Islet of Langerhans (tissue), 1 donor: ENCODE data around the gene PEX16.
A peak's percentile ranks its signal among the peaks of the same experiment; 100 is the strongest.
"Not testable (repeated sequence)": the region's sequence is repeated elsewhere in the genome, so short reads cannot be mapped to it uniquely, and the experiment has no call there.

Experiments used
- FAIRE-seq: peaks from one replicate; lab custom pipeline; 2011; peaks lifted over from hg19 to GRCh38; lab: Jason Lieb, UNC

PEX16 gene

DNA sequence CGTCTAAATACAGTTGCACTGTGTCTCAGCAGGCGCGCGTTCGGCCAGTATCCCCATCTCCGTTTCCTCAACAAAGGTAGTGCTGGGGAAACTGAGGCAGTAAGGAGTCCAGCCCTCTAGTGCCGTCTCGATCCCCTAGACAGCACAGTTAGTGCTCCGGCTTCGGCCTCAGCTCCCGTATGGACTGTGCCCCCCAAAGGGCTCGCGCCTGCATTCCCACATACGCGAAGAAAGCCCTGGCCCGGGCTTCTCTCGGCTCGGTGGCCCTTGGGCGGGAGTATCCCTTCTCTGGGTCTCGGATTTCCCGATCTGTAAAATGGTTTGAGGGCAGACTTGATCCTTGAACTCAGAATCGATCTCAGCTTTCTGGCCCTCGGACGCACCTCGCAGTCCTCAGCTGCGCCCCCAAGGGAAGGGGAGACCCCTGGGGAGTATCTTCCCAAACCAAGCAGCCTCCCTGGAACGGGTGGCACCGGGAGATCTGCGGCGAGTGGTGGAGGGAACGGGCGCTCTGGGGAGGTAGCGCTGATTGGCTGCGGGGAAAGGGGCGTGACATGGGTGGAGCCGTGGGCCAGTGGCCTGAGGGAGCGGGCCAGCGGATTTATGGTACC lies 759 bp upstream of the PEX16 start:
- FAIRE-seq: no peak

GRCh38 chr11:45917286-45917622 lies 423 bp downstream of the PEX16 start:
- FAIRE-seq: no peak

GRCh38 chr11:45915446-45915845 lies 2.2 kb downstream of the PEX16 start:
- FAIRE-seq: no peak

GRCh38 chr11:45913942-45914635 lies 3.6 kb downstream of the PEX16 start:
- no peak for FAIRE-seq

DNA sequence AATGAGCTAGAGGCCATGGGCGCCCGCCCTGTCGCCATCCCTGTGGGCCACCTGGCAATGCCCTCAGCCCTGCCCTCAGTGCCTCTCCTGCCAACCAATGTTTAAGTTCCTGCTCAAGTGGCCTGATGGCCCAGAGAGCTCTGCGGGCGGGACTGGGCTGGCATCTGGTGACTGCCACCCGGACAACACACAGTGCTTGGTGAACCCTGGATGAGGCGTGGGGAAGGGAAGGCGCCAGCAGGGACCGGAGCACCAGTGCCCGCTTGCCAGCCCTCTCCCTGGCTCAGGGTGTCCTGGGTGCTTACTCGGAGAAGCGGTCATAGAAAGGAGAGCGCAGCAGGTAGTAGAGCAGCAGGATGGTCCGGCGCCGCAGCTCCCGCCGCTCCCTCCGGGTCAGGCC lies 4.2 kb downstream of the PEX16 start:
- FAIRE-seq: no peak

GRCh38 chr11:45910623-45911022 lies 7.1 kb downstream of the PEX16 start:
- no peak for FAIRE-seq

GRCh38 chr11:45909594-45910475 lies 7.8 kb downstream of the PEX16 start:
- no peak for FAIRE-seq

GRCh38 chr11:45907911-45908370 lies 9.7 kb downstream of the PEX16 start:
- FAIRE-seq: no peak

GRCh38 chr11:45906965-45907611 lies 10.6 kb downstream of the PEX16 start, which contains the start of gene FREY1:
Gene FREY1 (minus strand): TSS chr11:45907271. CDS start chr11:45907245, 26 bp downstream.
- no peak for FAIRE-seq

- no peak for FAIRE-seq
Measured at GRCh38 chr11:45906096-45906682, 11.5 kb downstream of the PEX16 start.

GRCh38 chr11:45905576-45905975 lies 12.1 kb downstream of the PEX16 start:
- not testable (repeated sequence) for FAIRE-seq

- FAIRE-seq: no peak
Measured at GRCh38 chr11:45905095-45905494, 12.6 kb downstream of the PEX16 start.

- no peak for FAIRE-seq
Measured at GRCh38 chr11:45904309-45904915, 13.3 kb downstream of the PEX16 start.

- FAIRE-seq: no peak
Measured at GRCh38 chr11:45902452-45903380, 15.0 kb downstream of the PEX16 start.

GRCh38 chr11:45901626-45902025 lies 16.1 kb downstream of the PEX16 start:
- no peak for FAIRE-seq

DNA sequence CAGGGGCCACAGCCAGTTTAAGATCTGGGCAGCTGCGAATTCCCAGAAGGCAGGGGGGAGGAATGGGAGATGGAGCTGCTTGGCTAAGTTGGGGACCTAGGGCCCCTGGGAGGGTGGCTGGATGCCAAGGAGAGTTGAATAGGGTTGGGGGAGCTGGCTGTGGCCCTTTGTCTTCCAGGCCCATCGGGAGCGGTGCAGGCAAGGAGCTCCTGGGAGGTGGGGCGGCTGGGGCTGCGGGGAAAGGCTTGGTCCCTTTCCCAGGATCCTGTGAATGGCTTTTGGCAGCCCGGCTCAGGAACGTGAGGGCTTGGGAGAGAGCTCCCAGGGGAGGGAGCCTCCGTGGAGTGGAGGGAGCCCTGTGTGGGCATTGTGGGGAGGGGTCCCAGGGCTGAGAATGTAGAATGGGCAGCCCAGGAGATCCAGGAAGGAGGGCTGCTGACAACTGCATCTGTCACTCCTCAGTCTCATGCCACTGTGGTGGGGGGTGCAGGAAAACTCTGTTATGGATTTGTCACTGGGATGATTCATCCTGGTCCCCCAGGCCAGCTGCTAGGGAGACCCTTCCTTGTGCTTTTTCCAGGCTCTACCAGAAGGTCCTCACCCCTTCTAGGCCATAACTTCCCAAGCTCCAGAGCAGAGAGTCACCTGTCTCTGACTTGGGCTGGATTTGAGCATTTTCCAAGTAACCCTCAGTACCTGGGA lies 16.6 kb downstream of the PEX16 start:
- no peak for FAIRE-seq

GRCh38 chr11:45900175-45900800 lies 17.4 kb downstream of the PEX16 start:
- not testable (repeated sequence) for FAIRE-seq

DNA sequence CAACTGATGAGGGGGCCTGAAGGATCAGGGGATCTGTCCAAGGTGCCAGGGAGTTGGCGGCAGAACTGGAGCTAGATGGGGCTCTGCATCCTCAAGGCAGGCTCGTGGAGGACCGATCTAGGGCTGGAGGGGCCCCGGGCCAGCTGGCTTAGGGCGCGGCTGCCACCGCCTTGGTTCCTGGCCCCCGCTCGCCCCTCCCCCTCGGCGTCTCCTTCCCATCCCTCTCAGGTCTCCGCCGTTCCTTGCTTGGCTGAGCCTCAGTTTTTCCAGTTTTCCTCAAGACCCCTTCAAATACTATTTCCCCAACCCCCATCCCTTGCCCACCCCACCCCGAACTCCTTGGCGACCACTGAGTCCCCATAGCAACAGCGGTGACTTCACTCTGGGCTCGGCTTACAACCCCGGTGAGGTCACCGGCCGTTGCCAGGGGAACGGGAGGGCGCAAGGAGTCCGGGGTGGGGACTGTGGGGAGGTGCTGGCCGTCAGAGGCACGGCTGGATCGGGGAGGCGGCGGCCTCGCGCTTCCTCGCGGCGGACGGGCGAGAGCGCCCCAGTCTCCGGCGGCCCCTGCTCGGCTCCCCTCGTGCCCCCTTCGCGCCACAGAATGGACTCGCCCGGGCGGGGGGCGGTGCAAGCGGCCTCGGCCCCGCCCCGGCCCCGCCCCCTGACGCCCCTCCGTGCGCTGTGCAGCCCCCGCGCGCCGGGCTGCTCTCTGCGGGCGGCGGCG lies 18.1 kb downstream of the PEX16 start:
- peak; percentile 65 for FAIRE-seq

DNA sequence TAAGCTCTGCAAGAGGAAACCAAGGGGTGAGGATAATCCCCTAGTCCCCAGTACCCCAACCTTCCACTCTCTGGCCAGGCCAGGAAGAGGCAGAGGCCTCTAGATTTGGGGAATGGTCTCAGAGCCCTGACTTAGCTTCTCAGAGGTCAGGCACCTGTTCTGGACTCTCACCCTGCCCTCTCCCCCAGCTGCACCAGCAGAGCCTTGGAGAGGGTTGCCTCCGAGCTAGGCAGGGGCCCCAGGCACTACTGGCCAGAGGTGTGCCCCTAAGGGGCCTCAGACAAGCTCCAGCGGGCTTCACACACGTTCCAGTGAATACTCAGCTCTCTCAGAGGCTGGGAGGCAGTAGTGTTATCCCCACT lies 18.6 kb downstream of the PEX16 start:
- FAIRE-seq: no peak
